Stimulated activated CD4-positive, alpha-beta T cell treated with anti-CD3 and anti-CD28 coated beads, Interleukin-12 subunit alpha, Interleukin-12 subunit beta, amount 100 ng/mL, for 24 hours (primary cell): ENCODE measurements around the gene CDYL.
"Not testable (repeated sequence)": the region's sequence is repeated elsewhere in the genome, so short reads cannot be mapped to it uniquely, and the experiment has no call there.

Experiments
- DNase-seq, 2 experiments: peaks; one replicate each; pipeline ENCODE4 v3.0.0-alpha.2; 2020; ENCODE audit warnings: low read depth in 2 of 2

CDYL gene

DNA sequence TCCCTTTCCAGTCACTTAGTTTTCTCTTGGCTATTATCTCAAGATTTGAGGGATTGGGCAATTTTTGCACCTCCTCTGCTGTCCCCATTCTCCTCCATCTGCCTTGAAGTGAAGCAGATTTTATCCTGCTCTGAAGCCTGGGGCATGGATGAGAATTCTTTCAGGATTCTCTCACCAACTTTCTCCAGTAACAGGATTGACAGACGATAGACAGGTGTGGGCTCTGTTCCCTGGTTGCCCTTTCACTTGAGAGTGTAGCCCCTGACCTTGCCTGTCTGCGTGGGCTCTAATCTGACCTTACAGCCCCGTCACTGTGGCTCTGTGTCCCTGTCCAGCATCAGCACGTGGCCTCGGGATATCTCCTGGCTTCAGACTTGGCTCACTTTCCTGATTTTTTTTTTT lies 27.1 kb downstream of the CDYL start:
- no peak for DNase-seq

DNA sequence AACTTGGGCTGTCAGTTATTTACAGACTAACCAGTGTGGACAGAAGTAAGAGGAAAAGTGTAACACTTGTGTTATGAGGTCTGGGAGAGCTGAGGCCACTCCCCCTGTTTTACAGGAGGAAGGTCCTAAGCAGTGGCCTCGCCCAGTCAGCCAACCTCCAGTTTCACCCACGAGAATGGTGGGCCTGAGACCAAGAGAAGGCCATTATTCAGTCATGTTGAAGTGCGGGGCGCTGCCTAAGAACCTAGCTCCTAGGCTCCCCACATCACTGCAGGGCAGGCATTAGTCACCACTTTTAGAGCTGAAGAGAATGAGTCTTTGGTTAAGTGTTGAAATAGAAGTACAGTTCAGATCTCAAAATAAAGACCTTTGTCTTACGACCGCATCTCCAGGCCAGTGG lies 27.9 kb downstream of the CDYL start:
- DNase-seq = no peak

DNA sequence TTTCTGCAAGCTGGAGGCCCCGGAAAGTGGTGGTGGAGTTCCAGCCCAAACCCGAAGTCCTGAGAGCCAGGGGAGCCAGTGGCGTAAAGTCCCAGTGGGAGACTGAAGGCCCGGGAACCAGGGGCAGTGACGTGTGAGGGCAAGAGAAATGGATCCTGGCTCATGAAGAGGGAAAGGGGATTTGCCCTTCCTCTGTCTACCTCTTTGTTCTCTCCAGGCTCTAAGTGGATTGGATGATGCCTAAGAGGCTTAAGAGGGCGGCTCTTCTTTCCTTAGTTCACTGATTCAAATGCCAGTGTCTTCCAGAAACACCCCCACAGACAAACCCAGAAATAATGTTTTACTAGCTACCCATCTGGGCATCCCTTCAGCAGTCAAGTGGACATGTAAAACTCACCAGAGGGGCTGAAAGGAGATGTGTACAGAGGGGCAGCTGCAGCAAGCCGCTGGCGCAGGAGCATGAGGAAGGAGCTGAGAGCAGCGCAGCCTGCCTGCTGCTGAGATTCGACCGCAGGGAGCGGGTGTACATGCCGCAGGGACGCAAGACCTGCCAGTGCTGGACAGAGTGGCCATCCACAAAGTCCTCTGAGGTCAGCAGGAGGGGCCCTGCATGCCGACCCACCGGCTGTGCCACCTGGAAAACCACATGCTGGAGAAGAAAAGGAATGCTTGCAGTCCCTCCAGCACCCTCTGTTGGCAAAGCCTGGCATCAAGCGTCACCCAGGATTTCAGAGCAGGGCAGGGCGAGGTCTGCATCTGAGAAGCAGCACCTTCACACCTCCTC lies 29.5 kb downstream of the CDYL start:
- no peak for DNase-seq

DNA sequence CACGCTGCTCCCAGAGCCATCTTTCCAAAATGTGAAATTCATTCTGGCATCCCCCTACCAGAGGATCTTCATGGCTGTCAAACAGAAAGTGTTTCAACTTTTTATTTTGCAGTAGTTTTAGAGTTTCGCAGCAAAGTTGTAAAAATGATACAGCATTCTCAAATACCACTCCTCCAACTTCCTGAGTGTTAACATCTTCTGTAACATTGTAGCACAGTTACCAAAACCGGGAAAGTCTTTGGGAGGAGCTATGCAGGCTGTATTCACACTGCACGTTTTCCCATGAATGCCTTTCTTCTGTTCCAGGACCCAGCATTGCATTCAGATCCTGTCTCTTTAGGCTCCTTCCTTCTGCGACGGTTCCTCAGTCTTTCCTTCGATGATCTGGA lies 30.1 kb downstream of the CDYL start:
- no peak for DNase-seq

DNA sequence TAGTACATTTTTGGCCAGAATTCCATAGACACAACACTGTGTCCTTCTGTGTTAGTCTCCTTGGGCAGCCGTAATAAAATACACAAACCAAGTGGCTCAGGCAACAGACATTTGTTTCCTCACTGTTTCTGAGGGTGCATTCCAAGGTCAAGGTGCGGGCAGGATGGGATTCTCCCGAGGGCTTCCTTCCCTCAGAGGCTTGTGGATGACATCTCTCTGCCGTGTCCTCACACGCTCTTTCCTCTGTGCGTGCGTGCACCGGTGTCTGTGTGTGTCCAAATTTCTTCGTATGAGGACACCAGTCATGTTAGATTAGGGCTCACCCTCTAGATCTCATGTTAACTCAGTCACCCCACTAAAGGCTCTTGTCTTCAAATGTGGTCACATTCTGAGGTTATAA lies 30.6 kb downstream of the CDYL start:
- no peak for DNase-seq

DNA sequence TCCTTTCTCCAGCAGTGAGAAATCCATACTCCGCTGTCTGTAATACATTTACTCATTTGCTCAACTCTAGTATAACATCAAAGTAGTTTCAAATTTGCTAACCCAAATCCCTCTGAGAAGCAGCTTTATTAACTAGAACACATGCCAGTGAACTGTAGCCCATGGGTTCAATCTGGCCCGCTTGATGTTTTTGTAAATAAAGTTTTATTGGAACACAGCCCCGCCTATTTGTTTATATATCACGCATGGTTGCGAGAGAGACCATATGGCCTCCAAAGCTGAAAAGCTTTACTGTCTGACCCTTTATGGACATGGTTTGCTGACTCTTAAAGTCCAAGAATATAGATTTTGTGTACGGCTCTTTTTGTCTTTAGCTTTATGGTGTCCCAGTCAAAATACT lies 32.2 kb downstream of the CDYL start:
- DNase-seq = no peak

DNA sequence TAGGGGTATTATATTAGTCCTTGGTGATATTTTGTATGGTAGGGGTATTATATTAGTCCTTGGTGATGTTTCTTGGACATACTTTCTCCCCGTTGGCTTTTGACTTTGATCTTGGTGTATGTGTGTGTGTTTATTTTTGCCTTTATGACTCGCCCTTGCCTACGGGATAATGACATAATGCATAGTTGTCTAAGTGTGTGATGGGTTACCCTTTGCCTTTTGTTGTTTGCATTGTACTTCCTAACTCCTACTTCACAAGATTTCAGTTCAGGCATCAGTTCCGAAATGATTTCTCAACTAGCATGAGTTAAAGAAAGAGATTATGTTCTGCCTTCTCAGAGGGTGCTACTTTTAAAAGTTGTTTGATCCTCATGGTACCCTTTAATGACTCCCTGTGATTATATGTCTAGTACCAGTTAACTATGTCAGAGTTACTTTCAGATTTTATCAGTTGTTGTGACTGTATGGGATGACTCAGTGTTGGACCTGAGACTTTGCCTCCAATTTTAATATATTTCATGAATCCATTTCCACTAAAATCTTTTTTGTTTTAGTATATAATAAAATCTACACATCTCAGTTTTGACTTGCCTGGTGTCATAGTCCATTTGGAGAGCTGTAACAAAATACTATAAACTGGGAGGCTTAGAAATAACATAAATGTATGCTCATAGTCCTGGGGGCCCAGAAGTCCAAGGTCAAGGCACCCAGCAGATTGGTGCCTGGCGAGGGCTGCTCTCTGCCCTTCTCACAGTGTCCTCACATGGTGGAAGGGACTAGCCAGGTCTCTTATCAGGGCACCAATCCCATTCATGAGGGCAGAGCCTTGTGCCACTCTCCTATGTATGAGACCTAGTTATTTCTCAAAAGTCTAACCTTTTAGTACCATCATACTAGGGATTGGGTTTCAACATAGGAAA lies 34.1 kb downstream of the CDYL start:
- no peak for DNase-seq

DNA sequence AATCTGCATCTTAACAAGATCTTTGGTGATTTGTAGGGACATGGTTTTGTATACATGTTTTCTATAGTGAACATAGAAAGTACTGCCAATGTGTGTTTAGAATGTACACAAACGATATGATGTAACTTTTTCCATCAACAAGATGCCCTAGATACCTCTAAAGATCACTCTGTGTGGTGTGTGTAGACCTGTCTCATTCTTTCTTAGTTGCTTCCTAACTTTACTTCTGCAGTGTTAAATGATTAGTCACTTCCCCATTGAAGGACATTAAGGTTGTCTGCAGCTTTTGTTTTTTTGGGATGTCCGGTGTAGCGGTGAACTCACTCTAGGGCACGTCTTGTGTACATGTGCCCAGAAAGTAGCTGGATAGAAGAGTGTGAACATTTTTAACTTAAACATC lies 35.9 kb downstream of the CDYL start:
- no peak for DNase-seq

DNA sequence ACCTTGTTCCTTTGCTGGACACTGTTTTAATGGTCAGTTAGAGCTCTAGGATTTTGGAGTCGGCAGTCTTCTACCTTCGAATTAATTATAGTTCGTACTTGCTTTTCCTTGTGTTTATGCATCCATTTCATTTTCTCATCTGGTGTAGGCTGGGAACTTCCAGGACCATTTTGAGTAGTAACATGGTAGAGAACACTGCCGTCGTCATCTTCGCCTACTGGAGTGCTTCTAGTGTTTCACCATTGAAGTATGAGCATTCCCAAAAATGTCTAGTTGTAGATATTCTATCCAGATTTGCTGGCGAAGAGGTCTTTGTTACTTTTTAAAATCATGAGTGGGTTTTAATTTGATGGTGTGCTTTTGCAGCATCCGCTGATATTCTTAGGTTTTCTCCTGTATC lies 36.9 kb downstream of the CDYL start:
- no peak for DNase-seq

DNA sequence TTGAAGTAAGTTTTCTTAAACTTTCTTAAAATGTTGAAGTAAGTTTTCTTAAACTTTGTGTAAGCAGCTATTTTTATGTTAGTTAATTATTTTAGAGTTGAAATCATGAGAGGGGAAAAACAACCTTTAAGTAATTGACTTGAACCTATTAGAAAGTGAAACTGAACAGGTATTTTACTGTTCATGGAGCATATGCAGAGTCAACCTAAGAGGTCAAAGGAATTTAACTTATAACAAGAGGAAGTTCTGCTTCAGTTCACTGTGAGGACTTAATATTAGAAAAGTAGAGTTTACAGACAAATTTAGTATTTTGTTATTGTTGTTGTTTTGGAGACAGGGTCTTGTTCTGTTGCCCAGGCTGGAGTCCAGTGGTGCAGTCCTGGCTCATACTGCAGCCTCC lies 38.0 kb downstream of the CDYL start:
- no peak for DNase-seq

DNA sequence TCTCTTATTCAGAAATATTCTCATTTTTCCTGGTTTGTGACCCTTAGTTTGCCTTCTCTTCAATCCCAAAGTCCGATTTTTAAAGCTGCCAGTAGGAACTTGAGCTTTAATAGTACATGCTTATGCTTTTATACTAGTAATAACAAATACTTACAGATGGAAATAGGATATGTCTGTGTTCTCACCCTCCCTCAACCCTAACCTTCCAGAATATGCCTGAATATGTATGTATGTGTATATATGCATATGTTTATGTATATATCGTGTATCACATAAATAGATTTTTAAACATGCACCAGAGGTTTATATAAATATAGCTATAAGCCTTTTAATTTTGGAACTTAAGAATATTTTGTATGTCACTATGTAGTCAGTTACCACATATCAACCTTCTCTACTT lies 38.8 kb downstream of the CDYL start:
- DNase-seq = no peak

DNA sequence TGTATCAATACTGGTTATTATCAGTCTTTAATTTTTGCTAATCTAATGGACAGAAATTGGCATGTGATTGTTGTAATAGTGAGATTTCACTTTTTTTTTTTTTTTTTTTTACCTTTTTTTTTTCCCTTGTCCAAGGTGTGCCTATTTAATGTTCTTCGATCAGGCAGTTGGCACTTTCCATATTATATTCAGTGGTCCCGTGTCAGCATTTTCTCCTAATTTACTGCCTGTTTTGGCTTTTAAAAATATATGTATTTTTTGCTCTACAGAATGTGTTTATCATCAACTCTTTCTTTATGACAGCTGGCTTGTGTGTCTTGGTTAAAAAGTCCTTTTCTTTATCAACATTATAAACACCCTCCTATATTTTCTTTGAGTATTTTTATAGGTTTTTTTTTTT lies 39.4 kb downstream of the CDYL start:
- DNase-seq = no peak

DNA sequence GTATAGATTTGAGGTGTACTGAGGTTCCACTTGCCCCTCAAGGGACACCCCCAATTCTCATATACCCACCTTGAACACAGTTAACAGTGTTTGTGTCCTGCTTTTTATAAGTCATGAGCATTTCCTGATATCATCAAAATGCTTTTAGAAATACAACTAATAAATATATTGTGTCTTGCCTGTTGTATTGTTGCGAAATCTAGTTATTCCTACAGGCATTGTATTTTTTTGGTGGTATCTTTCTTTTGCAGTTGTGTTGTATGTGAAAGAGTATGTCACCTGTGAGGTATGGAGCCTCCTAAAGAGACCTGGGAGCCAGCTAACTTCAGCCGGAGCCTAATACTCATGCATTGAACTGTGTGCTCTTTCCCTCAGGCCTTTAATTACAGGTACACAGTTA lies 40.7 kb downstream of the CDYL start:
- DNase-seq = no peak

DNA sequence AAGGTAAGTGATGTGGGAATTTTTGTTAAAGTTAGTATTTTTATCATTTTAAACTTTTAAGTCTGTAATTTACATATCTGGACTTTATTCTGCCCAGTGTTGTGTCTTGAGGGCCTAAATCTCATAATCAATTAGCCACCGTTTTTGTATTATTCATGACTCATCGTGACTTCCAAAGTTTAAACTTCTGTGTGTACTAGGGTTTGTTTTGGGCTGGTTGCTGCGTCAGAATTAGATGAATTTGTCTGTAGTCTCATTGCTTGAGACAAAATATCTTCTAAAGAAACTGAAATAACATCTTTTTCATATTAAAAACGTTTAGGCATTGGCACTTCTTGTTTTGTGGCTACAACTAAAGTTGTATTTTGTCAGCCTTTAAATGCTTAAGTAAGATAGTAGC lies 41.3 kb downstream of the CDYL start:
- no peak for DNase-seq

DNA sequence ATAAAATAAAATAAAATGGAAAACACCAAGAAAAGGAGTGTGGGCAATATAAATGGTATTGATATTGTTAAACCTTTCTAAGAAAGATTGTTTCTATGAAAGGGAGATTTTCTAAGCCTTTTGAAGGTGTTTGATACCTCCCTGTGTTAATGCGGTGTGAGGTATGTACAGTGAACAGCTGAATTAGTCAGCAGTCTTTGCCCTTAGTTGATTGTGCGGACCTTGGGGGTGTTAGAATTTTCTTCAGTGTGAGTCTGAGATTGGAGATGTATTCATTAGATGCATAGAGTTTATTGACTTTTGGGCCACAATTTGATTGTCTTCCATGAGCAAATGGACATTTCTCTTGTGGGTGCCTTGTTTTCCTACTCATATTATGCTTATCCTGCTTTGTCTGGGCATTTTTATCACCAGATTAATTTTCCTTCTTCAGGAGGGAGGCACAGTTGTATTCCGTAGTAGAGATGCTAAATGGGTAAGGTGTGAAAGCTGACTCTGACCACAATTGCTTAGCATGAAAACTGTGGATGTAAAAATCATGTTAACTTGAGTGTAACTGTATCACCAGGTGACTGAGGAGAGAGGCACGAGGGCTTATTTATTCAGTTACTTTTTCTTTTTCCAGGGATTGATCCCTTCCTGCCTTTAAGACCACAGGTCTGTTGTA lies 42.2 kb downstream of the CDYL start:
- no peak for DNase-seq

DNA sequence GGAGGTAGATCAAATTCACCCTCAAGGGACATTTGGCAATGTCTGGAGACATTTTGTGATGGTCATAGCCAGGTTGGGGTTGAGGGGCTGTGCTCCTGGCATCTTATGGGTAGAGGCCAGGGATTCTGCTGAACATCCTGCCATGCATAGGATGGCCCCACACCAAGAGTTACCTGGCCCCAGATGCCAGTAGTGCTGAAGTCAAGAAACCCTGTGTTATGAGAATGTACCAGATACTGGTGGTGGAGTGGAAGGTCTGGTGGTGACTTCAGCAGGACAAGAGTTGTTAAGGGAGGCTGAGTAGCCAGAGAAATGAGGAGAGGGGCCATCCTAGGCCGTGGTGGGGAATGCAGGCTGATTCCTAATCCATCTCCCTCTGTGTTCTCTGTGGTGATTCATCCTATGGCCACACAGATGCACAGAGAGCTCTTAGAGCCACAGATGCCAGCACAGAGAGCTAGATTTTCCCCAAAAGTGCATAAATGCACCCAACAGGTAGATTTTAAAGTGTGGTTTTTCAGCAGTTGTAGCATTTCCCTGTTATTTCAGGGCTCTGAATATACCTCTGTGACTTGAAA lies 43.6 kb downstream of the CDYL start:
- no peak for DNase-seq

DNA sequence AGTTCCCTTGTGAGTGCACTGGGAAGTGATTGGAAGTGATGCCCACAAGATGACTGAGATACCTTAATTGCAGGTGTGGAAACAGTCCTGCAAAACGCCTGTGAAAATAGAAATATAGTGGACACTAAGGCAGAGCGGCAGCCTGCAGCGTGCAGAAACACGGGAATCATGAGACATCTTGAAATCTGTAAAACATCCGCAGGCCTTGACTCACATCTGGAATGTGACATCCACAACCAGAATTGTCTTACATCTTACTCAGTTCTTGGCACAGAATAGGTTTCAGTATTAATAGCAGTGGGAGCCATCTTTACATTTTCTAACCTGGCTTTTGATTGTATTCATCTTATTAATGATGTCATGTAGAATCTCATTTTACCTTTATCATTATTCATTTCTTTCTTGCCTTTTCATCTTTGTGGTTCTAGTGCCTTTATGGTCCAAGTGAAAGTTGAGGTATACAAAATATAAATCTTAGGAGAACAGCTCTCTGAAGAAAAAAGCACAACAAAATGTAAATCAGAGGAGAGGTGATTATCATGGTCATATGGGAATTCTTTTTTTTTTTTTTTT lies 44.6 kb downstream of the CDYL start:
- DNase-seq = no peak

DNA sequence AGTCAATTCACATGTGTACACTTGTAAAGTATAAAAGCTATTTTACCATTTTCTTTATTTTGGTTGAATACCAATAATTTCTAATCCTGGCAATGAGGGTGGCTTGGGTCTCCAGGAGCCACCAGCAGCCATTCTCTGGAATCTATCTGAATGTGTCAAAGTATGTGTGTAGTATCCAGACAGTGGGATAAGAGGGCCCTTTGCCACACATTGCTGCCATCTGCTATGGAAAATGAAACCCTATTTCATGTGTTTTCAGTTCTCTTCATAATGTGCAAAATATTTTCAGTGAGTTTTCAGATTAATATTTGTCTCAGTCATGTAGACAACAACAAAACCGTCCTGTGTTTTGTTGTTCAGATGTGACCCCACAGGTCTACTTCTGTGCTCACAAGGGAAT lies 46.3 kb downstream of the CDYL start:
- no peak for DNase-seq

DNA sequence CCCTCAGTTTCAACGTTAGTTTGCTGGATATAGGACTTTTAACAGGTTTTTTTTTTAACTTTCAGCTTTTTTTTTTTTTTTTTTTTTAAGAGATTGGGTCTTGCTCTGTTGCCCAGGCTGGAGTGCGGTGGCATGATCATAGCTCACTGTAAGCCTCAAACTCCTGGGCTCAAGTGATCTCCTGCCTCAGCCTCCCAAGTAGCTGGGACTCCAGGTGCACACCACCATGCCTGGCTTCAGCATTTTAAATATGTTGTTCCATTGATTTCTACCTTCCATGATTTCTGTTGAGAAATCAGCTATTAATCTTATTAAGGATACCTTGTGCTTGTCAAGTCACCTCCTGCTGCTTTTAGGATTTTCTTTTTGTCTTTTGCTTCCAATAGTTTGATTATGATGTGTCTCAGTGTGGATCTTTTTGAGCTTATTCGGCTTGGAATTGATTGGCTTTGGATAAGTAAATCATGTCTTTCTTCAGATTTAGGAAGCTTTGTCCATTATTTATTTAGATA lies 52.0 kb downstream of the CDYL start:
- DNase-seq = no peak

DNA sequence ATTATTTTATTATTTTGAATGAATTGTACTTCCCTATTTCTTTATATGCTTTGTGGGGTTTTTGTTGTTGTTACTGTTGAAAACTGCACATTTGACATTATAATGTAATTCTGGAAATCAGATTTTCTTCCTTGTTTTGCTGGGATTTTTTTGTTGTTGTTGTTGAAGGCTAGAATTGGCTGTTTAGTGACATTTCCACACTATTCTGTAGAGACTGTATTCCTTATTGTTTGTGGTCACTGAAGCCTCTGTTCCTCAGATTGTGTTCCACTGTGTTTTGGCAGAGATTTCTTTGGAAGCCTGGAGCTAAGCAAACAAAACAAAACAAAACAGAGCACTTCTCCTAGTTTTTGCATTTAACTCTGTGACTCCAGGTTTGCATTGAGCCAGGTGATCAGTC lies 52.9 kb downstream of the CDYL start:
- no peak for DNase-seq

DNA sequence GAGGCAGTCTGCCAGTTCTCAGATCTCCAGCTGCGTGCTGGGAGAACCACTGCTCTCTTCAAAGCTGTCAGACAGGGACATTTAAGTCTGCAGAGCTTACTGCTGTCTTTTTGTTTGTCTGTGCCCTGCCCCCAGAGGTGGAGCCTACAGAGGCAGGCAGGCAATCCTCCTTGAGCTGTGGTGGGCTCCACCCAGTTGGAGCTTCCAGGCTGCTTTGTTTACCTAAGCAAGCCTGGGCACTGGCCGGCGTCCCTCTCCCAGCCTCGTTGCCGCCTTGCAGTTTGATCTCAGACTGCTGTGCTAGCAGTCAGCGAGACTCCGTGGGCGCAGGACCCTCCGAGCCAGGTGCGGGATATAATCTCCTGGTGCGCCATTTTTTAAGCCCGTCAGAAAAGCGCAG lies 59.3 kb downstream of the CDYL start:
- not testable (repeated sequence) for DNase-seq

DNA sequence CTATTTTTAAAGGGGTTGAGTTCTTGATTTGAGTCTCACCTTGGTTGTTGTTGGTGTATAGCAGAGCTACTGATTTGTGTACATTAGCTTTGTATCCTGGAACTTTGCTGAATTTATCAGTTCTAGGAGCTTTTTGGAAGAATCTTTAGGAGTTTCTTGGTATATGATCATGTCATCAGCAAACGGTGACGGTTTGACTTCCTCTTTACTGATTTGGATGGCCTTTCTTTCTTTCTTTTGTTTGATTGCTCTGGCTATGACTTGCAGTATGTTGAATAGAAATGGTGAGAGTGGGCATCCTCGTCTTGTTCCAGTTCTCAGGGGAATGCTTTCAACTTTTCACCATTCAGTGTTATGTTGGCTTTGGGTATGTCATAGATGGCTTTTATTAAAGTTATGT lies 64.0 kb downstream of the CDYL start:
- DNase-seq = no peak
